IMR-90 (cell line): ENCODE results near the gene ITCH. TPM values are rescaled to one million over a fixed set of nuclear protein-coding genes. Genes with fewer than 3 reads are reported as not detected.
A peak's percentile ranks its signal among the peaks of the same experiment; 100 is the strongest.

Experiments used
- ATAC-seq: fragments of 200-7000 bp; cut with Tn5 transposase; 2 replicates; pipeline ENCODE4 v1.9.1; 2020; ENCODE audit warnings: low read depth, mild to moderate bottlenecking, moderate library complexity
- BruUV-seq: library from RNA; stranded (reverse); fragments of 400-500 nt; replicated peaks from 2 replicates; lab custom pipeline; 2021; lab: Mats Ljungman, UMichigan
- CTCF ChIA-PET: fragments of 300-600 bp; formaldehyde crosslinking; extraction: SDS; loops from one replicate; lab custom pipeline; 2021; ENCODE audit warnings: antibody characterized with exemption; lab: Yijun Ruan, JAX
- POLR2A ChIA-PET: fragments of 300-600 bp; sonication (Branson Sonifier 250); formaldehyde crosslinking; loops from one replicate; lab custom pipeline; 2022; ENCODE audit warnings: antibody characterized with exemption; ENCODE audit not compliant: unreplicated experiment; lab: Charles Lee
- DNase-seq: peaks from one replicate; pipeline ENCODE4 v3.0.0; 2013
- H2AFZ ChIP-seq: replicated peaks from 2 replicates; pipeline ENCODE3; 2013; ENCODE audit warnings: low read length, mild to moderate bottlenecking; ENCODE audit not compliant: poor library complexity
- H2AK5ac ChIP-seq: 2 replicates; pipeline ENCODE4 v1.6.1; 2013; ENCODE audit warnings: low read depth, low read length, inconsistent platforms
- H2AK9ac ChIP-seq: replicated peaks from 2 replicates; pipeline ENCODE3; 2013; ENCODE audit warnings: mild to moderate bottlenecking, low read depth, low read length, moderate library complexity; ENCODE audit not compliant: poor library complexity
- H2BK120ac ChIP-seq: 2 replicates; pipeline ENCODE4 v1.6.1; 2013; ENCODE audit warnings: low read depth, low read length, inconsistent platforms
- H2BK15ac ChIP-seq: 3 replicates; pipeline ENCODE4 v1.6.1; 2013; ENCODE audit warnings: low read depth, low read length, inconsistent platforms
- H2BK20ac ChIP-seq: 2 replicates; pipeline ENCODE4 v1.6.1; 2013; ENCODE audit warnings: low read depth, mild to moderate bottlenecking, inconsistent platforms, low read length, moderate library complexity
- H2BK5ac ChIP-seq: 2 replicates; pipeline ENCODE4 v1.6.1; 2013; ENCODE audit warnings: mild to moderate bottlenecking, low read depth, low read length, inconsistent platforms; ENCODE audit not compliant: poor library complexity, severe bottlenecking
- H3K14ac ChIP-seq: replicated peaks from 2 replicates; pipeline ENCODE4 v1.6.1; 2013; ENCODE audit warnings: low read depth, low read length, inconsistent platforms
- H3K18ac ChIP-seq: 2 replicates; pipeline ENCODE4 v1.6.1; 2013; ENCODE audit warnings: low read depth, low read length, control low read depth
- H3K23ac ChIP-seq: 2 replicates; pipeline ENCODE4 v1.6.1; 2013; ENCODE audit warnings: low read depth, low read length, inconsistent platforms
- H3K27ac ChIP-seq: 2 replicates; pipeline ENCODE4 v1.5.1; 2013; ENCODE audit warnings: mild to moderate bottlenecking, control low read depth, low read length; ENCODE audit not compliant: insufficient read depth
- H3K27me3 ChIP-seq: 2 replicates; pipeline ENCODE4 v1.6.1; 2013; ENCODE audit warnings: low read length; ENCODE audit not compliant: control insufficient read depth, insufficient read depth
- H3K36me3 ChIP-seq: 2 replicates; pipeline ENCODE4 v1.6.1; 2013; ENCODE audit warnings: low read length, mixed read lengths; ENCODE audit not compliant: control insufficient read depth, insufficient read depth
- H3K4ac ChIP-seq: 2 replicates; pipeline ENCODE4 v1.6.1; 2013; ENCODE audit warnings: low read depth, low read length, inconsistent platforms
- H3K4me1 ChIP-seq: 2 replicates; pipeline ENCODE4 v1.6.1; 2013; ENCODE audit warnings: low read length, mixed read lengths; ENCODE audit not compliant: control insufficient read depth, insufficient read depth
- H3K4me2 ChIP-seq: 2 replicates; pipeline ENCODE4 v1.6.1; 2013; ENCODE audit warnings: low read depth, mild to moderate bottlenecking, control low read depth, low read length, moderate library complexity
- H3K4me3 ChIP-seq: 2 replicates; pipeline ENCODE4 v1.5.1; 2013; ENCODE audit warnings: low read depth, mild to moderate bottlenecking, control low read depth, low read length, moderate library complexity; ENCODE audit not compliant: insufficient read depth
- H3K56ac ChIP-seq: 2 replicates; pipeline ENCODE4 v1.6.1; 2013; ENCODE audit warnings: low read length, inconsistent platforms; ENCODE audit not compliant: insufficient read depth; ENCODE audit errors: extremely low read depth
- H3K79me1 ChIP-seq, 2 experiments: 2 replicates each; pipeline ENCODE4 v1.6.1; 2013; ENCODE audit warnings: low read length in 2 of 2, inconsistent platforms in 1 of 2, low read depth in 1 of 2
- H3K9ac ChIP-seq: 2 replicates; pipeline ENCODE4 v1.6.1; 2013; ENCODE audit warnings: low read depth, low read length, control low read depth
- H3K9me1 ChIP-seq: 2 replicates; pipeline ENCODE4 v1.6.1; 2013; ENCODE audit warnings: low read length, inconsistent platforms; ENCODE audit not compliant: insufficient read depth
- H3K9me3 ChIP-seq: 2 replicates; pipeline ENCODE4 v1.6.1; 2013; ENCODE audit warnings: low read length; ENCODE audit not compliant: control insufficient read depth, insufficient read depth
- H4K20me1 ChIP-seq: 2 replicates; pipeline ENCODE4 v1.6.1; 2013; ENCODE audit warnings: low read length, inconsistent platforms; ENCODE audit not compliant: insufficient read depth
- H4K5ac ChIP-seq: 2 replicates; pipeline ENCODE4 v1.6.1; 2013; ENCODE audit warnings: mild to moderate bottlenecking, low read depth, low read length, control low read depth
- H4K8ac ChIP-seq, 2 experiments: 2 replicates each; pipeline ENCODE4 v1.6.1; 2013; ENCODE audit warnings: low read depth in 2 of 2, low read length in 2 of 2, control low read depth in 1 of 2, inconsistent platforms in 1 of 2
- H4K91ac ChIP-seq: 2 replicates; pipeline ENCODE4 v1.6.1; 2013; ENCODE audit warnings: low read depth, low read length, inconsistent platforms; ENCODE audit not compliant: insufficient read depth
- BHLHE40 ChIP-seq: fragments of 150-350 bp; IDR thresholded peaks from 2 replicates; pipeline ENCODE4 v1.6.1; 2016; ENCODE audit warnings: mild to moderate bottlenecking, low read depth, low read length
- CEBPB ChIP-seq: IDR thresholded peaks from 2 replicates; pipeline ENCODE4 v1.6.1; 2012; ENCODE audit warnings: low read depth, low read length, improper control_type of control experiment
- MAZ ChIP-seq: IDR thresholded peaks from 2 replicates; pipeline ENCODE4 v1.6.1; 2012; ENCODE audit warnings: low read depth, mild to moderate bottlenecking, low read length, improper control_type of control experiment, moderate library complexity, borderline replicate concordance
- MXI1 ChIP-seq: IDR thresholded peaks from 2 replicates; pipeline ENCODE4 v1.6.1; 2012; ENCODE audit warnings: low read depth, mild to moderate bottlenecking, low read length, moderate library complexity, borderline replicate concordance
- POLR2A ChIP-seq: IDR thresholded peaks from 2 replicates; pipeline ENCODE4 v1.6.1; 2012; ENCODE audit warnings: mild to moderate bottlenecking, low read depth, low read length
- RCOR1 ChIP-seq: IDR thresholded peaks from 2 replicates; pipeline ENCODE4 v1.6.1; 2012; ENCODE audit warnings: mild to moderate bottlenecking, low read length, improper control_type of control experiment; ENCODE audit not compliant: insufficient replicate concordance
- RFX5 ChIP-seq: IDR thresholded peaks from 2 replicates; pipeline ENCODE4 v1.8.0; 2012; ENCODE audit warnings: low read depth, mild to moderate bottlenecking, low read length, moderate library complexity
- SMC3 ChIP-seq: fragments of 150-350 bp; IDR thresholded peaks from 2 replicates; pipeline ENCODE4 v1.6.1; 2016; ENCODE audit warnings: low read depth, mild to moderate bottlenecking, antibody characterized with exemption, low read length, moderate library complexity
- WGBS, 2 experiments: methylation state at CpG; one replicate each; pipeline versions ENCODE4 v1.1.5 to v1.1.7; 2013; ENCODE audit warnings: missing lambda C conversion rate in 2 of 2; ENCODE audit not compliant: insufficient read length in 1 of 2; ENCODE audit errors: extremely low coverage in 2 of 2; 5-methylcytosine and 5-hydroxymethylcytosine counted together
- dilution Hi-C: fragments of 300-500 bp; cut with HindIII; formaldehyde crosslinking; loops from one replicate; pipeline ENCODE4 v1.14.3; 2018; ENCODE audit warnings: low sequenced_read_pairs; ENCODE audit not compliant: unreplicated experiment
- in situ Hi-C: fragments of 300-500 bp; cut with MboI; formaldehyde crosslinking; loops from 3 replicates; pipeline ENCODE4 v1.14.3; 2019; ENCODE audit warnings: low sequenced_read_pairs, inconsistent platforms, mixed read lengths
- intact Hi-C: fragments of 100-400 bp; cut with micrococcal nuclease; formaldehyde crosslinking; loops from 2 replicates; pipeline ENCODE4 v1.10.0; 2022
- polyA plus RNA-seq, 3 experiments: library from polyadenylated mRNA; depleted of rRNA; stranded (reverse); fragments of >200 nt; gene quantifications; 2 replicates each; pipeline ENCODE4 v1.2.3, GENCODE V29; 2012; ENCODE audit warnings: low replicate concordance in 1 of 3
- total RNA-seq: library from RNA; depleted of rRNA; stranded (reverse); fragments of >200 nt; gene quantifications from 2 replicates; pipeline ENCODE4 v1.2.3, GENCODE V29; 2012
- TF ChIP-seq, protein P1 (sequence below): fragments of 150-350 bp; IDR thresholded peaks from 2 replicates; pipeline ENCODE4 v1.6.1; 2017; ENCODE audit warnings: mild to moderate bottlenecking, antibody characterized with exemption, low read length, low read depth

ITCH gene
- total and polyA plus RNA-seq, 2 of the 4 experiments (the other 2 are of a cell fraction) = 12.7 to 94.6 TPM

DNA sequence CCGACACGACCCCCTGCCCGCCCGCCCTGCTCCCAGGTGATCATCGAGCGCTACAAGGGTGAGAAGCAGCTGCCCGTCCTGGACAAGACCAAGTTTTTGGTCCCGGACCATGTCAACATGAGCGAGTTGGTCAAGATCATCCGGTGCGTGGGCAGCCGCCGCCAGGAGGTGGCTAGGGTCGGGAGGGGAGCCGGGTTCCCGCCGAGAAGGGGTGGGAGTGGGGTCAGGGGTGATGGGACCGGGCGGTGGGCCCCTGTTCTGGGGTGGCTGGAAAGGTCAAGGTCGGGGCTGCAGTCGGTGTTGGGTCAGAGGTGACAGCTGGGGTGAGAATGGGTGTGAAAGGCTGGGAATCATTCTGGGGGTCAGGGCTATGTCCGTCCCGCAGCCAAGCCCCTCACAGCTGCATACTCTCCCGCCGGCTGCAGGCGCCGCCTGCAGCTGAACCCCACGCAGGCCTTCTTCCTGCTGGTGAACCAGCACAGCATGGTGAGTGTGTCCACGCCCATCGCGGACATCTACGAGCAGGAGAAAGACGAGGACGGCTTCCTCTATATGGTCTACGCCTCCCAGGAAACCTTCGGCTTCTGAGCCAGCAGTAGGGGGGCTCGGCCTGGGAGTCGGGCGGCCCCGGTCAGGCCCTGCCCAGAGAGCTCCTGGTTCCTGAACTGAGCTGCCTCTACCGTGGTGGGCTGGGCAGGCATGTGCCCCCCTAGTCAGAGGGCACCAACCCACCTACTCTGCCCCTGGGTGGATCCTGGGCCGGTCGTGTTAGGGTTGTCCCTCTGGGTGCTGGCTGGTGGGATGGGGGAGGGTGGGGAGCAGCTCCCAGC is 196.5 kb downstream of the ITCH start:
- Histone ChIP-seq H3K18ac (no peak overlapping the region), H3K4me2 (peak overlapping the region; percentile 74), H2AK5ac (peak overlapping the region; percentile 80; the same call in 1 of the 2 replicates), H2BK5ac (no peak overlapping the region), H3K9me3 (no peaks in the 10 kb centered on the region), H2BK20ac (no peak overlapping the region), H2AFZ (peak overlapping the region; percentile 96), H3K79me1 (peaks cover 0 to 13% of the 10 kb centered on the region in 2 experiments; a peak in 2 of 4 replicates), H4K91ac (no peak overlapping the region), H3K56ac (no peak overlapping the region), H3K9me1 (0 out of 2 replicates have a peak, but pooled peaks cover 3% of the 10 kb centered on the region), H3K23ac (no peak overlapping the region), H4K20me1 (no peaks in the 10 kb centered on the region), H4K8ac (peak overlapping the region in 1 of 2 experiments; percentile 46; a peak in 2 of 4 replicates), H3K27ac (no peak overlapping the region), H2BK15ac (no peak overlapping the region), H3K4me3 (peak overlapping the region; percentile 76), H2BK120ac (no peak overlapping the region), H3K4ac (no peak overlapping the region), H3K36me3 (peaks cover 3% of the 10 kb centered on the region; the same call in 1 of the 2 replicates), H3K14ac (peak overlapping the region; percentile 74), H3K27me3 (no peaks in the 10 kb centered on the region), H4K5ac (no peak overlapping the region), H3K4me1 (peaks cover 2% of the 10 kb centered on the region; the same call in 1 of the 2 replicates), H3K9ac (0 out of 2 replicates have a peak overlapping the region, but pooled peaks have one; percentile 39), H2AK9ac (peak overlapping the region; percentile 68)
- 62% methylated on average over 14 of the region's 43 CpGs; no CpG with 5 or more reads in 1 of the 2 experiments for WGBS, 2 experiments
- ATAC-seq = peak; percentile 1; the same call in 1 of the 2 replicates
- intact Hi-C loops (loop anchor here (5.0 kb wide), 1 partner anchor 143 kb away; the partner anchor contains the start of gene TP53INP2), dilution Hi-C loops (no loop called here), in situ Hi-C loops (no loop called here)
- no peak for TF ChIP-seq RCOR1
- TF ChIP-seq CEBPB = no peak
- TF ChIP-seq BHLHE40 = no peak
- no peak for TF ChIP-seq MXI1
- TF ChIP-seq POLR2A = no peak
- TF ChIP-seq, protein P1, sequence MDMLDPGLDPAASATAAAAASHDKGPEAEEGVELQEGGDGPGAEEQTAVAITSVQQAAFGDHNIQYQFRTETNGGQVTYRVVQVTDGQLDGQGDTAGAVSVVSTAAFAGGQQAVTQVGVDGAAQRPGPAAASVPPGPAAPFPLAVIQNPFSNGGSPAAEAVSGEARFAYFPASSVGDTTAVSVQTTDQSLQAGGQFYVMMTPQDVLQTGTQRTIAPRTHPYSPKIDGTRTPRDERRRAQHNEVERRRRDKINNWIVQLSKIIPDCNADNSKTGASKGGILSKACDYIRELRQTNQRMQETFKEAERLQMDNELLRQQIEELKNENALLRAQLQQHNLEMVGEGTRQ = no peak
- TF ChIP-seq MAZ = no peak
- no peak for TF ChIP-seq SMC3
- TF ChIP-seq RFX5 = no peak
- DNase-seq = no peak
- BruUV-seq = no TSS peak
- CTCF ChIA-PET = no interaction called here
- POLR2A ChIA-PET = no interaction called here
